Inflammatory macrophage (primary cell): ENCODE data around the gene COL5A3.

ENCODE experiments used
- DNase-seq, 2 donors: peaks; one replicate each; pipeline ENCODE4 v3.0.0-alpha.2; 2020 to 2022

COL5A3 gene

DNA sequence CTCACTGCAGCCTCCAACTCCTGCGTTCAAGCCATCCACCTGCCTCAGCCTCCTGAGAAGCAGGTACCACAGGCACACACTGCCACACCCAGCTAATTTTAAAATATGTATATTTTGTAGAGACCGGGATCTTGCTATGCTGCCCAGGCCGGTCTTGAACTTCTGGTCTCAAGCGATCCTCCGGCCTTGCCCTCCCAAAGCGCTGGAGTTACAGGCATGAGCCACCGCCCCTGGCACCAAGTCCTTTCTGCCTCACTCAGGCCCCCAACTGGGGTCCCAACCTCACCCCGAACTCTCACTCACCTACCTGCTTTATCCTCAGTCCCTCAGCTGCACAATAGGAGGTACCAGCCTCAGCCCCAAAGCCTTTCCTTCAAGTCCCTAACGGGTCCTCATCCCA is 635 bp upstream of the COL5A3 start:
- no peak for DNase-seq

DNA sequence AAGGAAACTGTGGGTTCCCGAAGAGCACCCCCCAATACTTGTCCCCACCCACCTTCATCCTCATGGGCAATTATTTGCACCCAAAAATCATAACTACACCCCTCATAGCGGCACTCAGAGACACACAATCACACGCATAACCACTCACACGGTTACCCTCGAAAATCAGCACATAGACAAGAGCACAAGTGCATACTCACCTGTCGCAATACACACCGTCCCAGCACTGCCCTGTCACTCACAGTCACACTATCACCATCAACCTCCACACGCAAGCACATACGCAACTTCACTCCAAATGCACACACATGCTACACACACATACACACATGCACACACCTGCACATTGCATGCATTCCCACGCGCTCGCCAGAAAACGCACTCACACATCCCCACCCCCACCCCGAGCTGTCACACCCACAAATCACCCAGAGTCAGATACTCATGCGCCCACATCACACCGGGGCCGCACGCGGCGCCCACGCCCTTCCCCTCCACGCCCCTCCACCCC is 535 bp downstream of the COL5A3 start:
- no peak for DNase-seq

DNA sequence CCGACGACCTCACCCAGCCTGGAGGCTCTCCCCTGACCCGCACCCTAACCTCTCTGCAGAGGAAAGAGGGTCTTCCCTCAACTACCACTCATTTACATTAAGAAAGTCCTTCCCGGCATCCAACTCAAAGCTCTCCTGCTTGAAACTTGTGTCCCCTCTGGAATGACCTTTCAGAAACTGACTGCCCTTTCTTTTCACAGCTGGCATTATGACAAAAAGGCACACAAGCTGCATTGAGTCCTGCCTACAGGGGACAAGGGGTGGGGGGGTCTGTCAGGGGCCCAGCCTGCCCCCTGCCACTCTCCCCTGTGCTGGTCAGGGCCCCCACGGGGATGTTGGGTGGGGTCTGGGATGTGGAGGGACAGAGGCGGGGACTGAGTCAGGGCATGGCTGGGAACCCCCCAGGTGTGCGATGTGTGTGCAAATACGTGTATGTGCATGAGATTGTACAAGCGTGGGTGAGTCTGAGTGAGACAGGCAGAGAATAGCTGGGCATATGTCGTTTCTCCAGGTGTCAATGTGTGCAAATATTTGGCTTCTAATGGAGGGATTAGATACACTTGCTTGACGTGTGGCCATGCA is 2.0 kb downstream of the COL5A3 start:
- no peak for DNase-seq

DNA sequence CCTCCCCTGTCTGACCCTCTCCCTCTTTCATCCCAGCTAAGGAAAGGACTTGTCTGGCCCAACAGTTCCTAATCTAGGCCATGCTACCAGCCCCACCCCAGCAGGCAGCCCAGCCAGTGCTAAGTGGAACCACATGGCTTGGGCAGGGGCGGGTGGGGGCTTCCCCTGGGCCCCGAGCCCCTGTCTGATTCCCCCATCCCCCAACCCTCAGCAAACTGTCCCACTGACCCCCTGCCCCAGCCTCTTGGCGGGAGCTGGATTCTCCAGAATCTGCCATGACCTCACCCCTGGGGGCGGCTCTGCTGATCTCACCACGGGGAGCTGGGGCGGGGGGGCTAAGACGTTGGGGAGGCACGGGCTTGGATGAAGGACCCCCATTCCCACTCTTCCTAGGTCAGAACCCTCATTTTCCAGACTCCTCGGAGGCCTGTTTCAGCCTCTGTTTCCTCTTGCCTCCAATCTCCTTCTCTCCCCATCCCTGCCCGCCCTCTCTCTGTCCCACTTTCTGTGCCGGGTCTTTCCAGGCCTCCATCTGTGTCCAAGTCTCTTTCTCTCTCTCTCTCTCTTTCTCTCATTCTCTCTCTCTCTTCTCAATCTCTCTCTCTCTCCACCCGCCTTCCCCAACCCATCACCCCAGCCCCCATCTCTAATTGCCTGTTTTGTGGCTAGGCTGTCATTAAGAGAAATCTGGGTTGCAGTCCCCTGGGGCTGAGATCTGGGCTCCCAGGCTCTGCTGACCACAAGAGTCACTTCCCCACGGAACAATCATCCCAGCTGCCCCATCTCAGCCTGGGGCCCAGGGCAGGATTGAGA is 2.7 kb downstream of the COL5A3 start:
- DNase-seq: no peak

GRCh38 chr19:10006752-10007323 is 3.5 kb downstream of the COL5A3 start:
- DNase-seq: no peak

DNA sequence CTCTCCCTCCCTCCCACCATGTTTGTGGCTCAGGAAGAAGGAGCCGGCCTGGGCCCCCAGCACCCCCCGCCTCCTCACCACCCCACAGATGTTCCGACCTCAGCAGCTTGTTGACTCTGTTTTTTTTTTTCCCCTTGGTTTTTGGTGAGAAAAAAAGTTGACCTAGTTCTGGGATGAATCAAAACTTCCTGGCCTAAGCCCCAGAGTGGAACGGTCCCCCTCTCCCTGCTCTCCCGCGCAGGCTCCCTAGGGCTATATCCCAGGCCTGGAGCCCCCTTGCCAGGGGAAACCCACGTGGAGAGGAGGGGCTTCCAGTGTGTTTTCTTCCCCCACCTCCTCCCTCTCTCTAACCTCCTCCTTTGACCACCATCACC is 4.0 kb downstream of the COL5A3 start:
- DNase-seq: no peak

DNA sequence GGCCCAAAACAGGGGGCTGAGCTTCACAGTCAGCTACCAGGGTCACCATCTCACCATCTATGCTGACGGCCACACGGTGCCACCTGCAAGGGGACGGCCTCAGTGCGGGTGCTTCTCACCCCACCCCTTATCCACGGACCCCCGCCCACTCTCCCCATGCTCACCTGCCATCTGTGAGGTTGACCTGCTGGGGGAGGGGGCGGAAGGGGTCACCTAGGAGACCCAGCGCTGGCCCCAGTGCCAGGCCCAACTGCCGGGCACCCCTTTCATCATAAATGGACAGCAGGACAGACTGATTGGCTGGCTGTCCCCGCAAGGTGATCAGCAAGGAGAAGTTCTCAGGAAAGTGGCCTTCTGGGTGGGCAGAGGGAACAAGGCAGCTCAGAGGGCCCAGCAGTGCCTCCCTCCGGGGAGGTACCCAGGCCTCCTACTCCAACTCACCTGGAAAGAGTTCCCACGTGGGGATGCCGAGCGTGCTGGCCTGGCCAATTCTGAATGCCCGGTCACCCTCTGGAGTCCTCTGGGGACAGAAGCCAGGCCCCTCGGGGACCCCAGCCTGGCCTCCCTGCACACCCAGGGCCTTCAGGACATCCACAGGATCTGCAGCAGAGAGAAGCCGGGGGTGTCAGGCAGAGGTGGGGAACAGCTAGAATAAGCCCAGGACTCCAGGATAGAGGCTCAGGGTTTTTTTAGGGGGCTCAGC is 4.5 kb downstream of the COL5A3 start:
- no peak for DNase-seq

GRCh38 chr19:10004617-10005016 is 5.7 kb downstream of the COL5A3 start:
- DNase-seq: no peak

- no peak for DNase-seq
These were observed 7.0 kb downstream of the COL5A3 start for GRCh38 chr19:10003271-10003670.

- DNase-seq: peak; percentile 6 to 17
These were observed 8.4 kb downstream of the COL5A3 start for GRCh38 chr19:10001899-10002298.

DNA sequence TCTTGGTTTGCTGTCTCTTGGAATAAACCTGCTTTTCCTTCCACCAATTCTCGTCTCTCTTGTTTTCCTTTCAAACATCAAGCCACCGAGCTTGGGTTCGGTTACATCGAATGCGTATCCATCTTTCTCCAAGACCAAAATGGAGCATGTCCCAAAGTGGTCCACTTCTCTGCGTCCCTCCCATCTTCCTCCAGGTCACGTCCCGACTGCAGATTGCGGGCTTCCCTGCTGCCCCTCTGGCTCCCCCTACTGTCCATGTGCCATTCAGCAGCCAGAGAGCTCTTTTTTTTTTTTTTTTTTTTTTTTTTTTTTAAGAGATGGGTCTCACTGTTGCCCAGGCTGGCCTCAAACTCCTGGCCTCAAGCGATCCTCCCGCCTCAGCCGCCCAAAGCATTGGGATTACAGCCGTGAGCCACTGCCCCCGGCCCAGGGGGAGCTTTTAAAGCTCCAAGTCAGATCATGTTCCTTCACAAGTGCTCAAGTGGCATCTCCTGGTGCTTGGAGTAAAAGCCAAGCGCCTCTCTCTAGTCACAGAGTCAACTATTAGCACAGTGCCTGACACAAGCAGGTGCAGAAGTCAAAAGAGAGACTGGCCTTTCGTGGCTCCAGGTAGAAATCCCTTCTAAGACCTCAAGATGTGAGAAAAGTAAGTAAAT is 10.0 kb downstream of the COL5A3 start:
- DNase-seq: peak; percentile 58 to 65

DNA sequence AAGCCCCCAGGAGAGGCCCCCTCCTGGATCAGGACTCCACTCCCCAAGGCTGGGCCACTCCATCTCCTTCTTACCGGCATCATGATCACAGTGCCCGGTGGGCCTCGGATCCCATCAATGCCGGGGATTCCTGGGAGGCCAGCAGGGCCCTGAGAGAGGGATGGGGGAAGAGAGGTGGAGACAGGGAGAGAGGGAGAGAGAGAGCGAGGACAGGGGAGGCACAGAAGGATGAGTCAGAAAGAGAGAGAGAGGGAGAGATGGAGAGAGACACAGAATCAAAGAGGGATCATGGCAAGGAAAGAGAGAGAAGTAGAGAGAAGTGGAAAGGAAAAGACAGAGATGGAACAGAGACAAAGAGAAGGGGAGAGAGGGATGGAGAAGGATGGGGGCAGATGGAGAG is 13.8 kb downstream of the COL5A3 start:
- DNase-seq: no peak

DNA sequence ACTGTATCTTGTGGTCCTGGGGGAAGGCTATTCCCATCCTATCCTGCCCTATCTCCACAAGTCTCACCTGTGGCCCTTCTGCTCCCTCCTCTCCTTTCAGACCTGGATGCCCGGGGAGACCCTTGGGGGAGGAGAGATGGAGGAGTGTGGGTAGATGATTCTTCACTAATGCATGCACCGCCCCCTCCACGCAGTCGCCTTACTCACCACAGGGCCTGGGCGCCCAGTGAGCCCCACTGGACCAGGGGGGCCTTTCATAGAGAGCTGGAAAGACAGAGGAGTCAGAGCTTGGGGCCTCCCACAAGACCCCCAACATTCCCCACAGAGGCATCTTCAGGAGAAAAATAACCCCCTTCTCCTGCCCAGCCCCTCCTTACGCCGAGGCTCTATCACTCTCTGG is 14.3 kb downstream of the COL5A3 start:
- DNase-seq: no peak

DNA sequence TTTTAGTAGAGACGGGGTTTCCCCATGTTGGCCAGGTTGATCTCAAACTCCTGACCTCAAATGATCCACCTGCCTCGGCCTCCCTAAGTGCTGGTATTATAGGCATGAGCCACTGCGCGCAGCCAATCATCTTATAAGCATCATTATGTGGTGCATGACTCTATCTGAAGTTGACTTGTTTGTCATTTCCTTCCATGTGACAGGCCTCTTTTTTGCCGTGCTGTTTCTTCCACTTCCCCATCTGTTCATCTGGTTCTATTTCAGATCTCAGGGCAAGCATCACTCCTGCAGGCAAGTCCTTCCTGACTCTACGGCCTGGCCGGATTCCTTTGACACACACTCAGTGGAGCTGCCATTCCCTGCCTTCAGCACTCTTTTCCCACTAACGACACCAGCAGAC is 15.2 kb downstream of the COL5A3 start:
- no peak for DNase-seq

- no peak for DNase-seq
These were observed 18.7 kb downstream of the COL5A3 start for GRCh38 chr19:9991425-9992191.

DNA sequence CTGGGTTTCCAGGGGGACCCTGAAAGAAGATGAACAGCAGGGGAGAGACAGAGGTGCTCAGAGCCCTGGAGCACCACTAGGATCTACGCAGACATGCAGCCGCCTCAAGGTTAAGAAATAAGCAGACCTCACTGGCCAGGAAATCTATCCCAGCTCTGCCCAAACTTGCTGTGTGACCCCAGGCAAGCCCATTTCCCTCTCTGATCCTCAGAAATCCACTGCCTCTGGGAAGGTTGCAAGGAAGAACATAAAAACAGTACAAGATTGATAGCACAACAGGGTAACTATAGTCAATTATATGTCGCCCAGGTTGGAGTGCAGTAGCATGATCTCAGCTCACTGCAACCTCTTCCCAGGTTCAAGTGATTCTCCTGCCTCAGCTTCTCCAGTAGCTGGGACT is 20.8 kb downstream of the COL5A3 start:
- DNase-seq: no peak

GRCh38 chr19:9986787-9987281 is 23.5 kb downstream of the COL5A3 start:
- DNase-seq: no peak

GRCh38 chr19:9981406-9982260 is 28.7 kb downstream of the COL5A3 start:
- DNase-seq: no peak

- DNase-seq: no peak
These were observed 38.2 kb downstream of the COL5A3 start for GRCh38 chr19:9972103-9972502.

GRCh38 chr19:9971166-9971897 is 39.0 kb downstream of the COL5A3 start:
- no peak for DNase-seq
